ENCODE results near the gene PODN. TPM values are rescaled to one million over a fixed set of nuclear protein-coding genes. Genes with fewer than 3 reads are reported as not detected.
A peak's percentile ranks its signal among the peaks of the same experiment; 100 is the strongest.

Gene PODN
- total and polyA plus RNA-seq, 4 donors, result 1.6 to 10.7 (median 6.5) TPM

- DNase-seq (ENCODE audit: low read depth in 4 of 6, low spot score in 6 of 6), result no peak
- H3K27ac ChIP-seq (ENCODE audit: low read depth, low read length), result no peak overlapping the region
- 81% methylated on average over 2 of the region's 3 CpGs for WGBS (ENCODE audit: insufficient coverage)
- no peak overlapping the region for H3K4me3 ChIP-seq (ENCODE audit: low read depth, low read length)
- H3K4me1 ChIP-seq (ENCODE audit: control insufficient read depth, insufficient read depth, low read length), result peaks cover 9% of the 10 kb centered on the region
- H3K27me3 ChIP-seq (ENCODE audit: control insufficient read depth, insufficient read depth, low read length), result no peaks in the 10 kb centered on the region
- H3K36me3 ChIP-seq (ENCODE audit: control insufficient read depth, insufficient read depth, low read length), result peaks cover 3% of the 10 kb centered on the region
- no peaks in the 10 kb centered on the region for H3K9me3 ChIP-seq (ENCODE audit: control insufficient read depth, insufficient read depth, low read length)
Measured at GRCh38 chr1:53049574-53049967, 12.4 kb upstream of the PODN start.

DNA sequence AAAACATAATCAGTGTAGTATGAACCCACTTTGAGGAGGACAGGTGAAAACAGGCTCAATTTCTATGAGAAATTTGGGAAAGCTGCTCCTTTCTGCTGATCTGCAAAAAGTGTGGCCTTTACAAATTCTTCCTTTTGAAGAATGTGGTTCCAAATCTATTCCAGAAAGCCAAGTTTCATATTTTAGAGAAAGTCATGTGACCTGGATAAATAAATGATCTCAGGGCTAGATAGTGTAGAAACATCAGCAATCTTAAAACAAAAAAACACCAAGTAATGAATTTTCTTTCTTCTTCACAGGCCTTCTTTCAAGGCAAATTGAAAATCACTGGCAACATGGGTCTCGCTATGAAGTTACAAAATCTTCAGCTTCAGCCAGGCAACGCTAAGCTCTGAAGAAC is 11.7 kb upstream of the PODN start:
- Histone ChIP-seq H3K4me3 (ENCODE audit: low read depth, low read length) (no peak overlapping the region), H3K36me3 (ENCODE audit: control insufficient read depth, insufficient read depth, low read length) (peaks cover 3% of the 10 kb centered on the region), H3K27me3 (ENCODE audit: control insufficient read depth, insufficient read depth, low read length) (no peaks in the 10 kb centered on the region), H3K27ac (ENCODE audit: low read depth, low read length) (no peak overlapping the region), H3K9me3 (ENCODE audit: control insufficient read depth, insufficient read depth, low read length) (no peaks in the 10 kb centered on the region), H3K4me1 (ENCODE audit: control insufficient read depth, insufficient read depth, low read length) (peaks cover 9% of the 10 kb centered on the region)
- WGBS (ENCODE audit: insufficient coverage), result no CpG with 5 or more reads among the region's 2 CpGs
- no peak for DNase-seq (ENCODE audit: low read depth in 4 of 6, low spot score in 6 of 6)

GRCh38 chr1:53051676-53052075 is 10.3 kb upstream of the PODN start:
- Histone ChIP-seq H3K36me3 (ENCODE audit: control insufficient read depth, insufficient read depth, low read length) (peaks cover 3% of the 10 kb centered on the region), H3K27me3 (ENCODE audit: control insufficient read depth, insufficient read depth, low read length) (no peaks in the 10 kb centered on the region), H3K27ac (ENCODE audit: low read depth, low read length) (no peak overlapping the region), H3K4me1 (ENCODE audit: control insufficient read depth, insufficient read depth, low read length) (peaks cover 9% of the 10 kb centered on the region), H3K4me3 (ENCODE audit: low read depth, low read length) (no peak overlapping the region), H3K9me3 (ENCODE audit: control insufficient read depth, insufficient read depth, low read length) (no peaks in the 10 kb centered on the region)
- DNase-seq (ENCODE audit: low read depth in 4 of 6, low spot score in 6 of 6), result no peak
- 60% methylated on average over 1 of the region's 1 CpG for WGBS (ENCODE audit: insufficient coverage)

DNA sequence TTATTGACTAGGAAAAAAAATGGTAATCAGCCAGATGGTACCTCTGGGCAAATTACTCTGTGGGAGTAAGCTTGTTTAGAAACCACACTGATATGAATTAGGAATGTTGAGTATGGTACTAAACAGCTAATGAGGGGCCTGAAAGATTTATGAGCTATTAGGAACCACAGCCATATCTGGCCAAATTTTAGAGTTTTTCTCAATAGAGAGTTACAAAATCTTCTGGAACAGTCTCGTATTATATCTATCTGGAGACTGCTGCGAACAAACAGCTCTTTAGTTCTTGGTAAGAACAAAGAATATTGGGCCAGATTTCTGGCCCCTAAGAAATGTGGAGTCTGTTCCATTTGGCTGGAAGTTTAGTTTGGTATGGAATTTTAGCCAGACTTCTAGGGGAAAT is 4.9 kb upstream of the PODN start:
- Histone ChIP-seq H3K27me3 (ENCODE audit: control insufficient read depth, insufficient read depth, low read length) (peaks cover 15% of the 10 kb centered on the region), H3K27ac (ENCODE audit: low read depth, low read length) (no peak overlapping the region), H3K4me3 (ENCODE audit: low read depth, low read length) (no peak overlapping the region), H3K9me3 (ENCODE audit: control insufficient read depth, insufficient read depth, low read length) (no peaks in the 10 kb centered on the region), H3K4me1 (ENCODE audit: control insufficient read depth, insufficient read depth, low read length) (peaks cover 10% of the 10 kb centered on the region), H3K36me3 (ENCODE audit: control insufficient read depth, insufficient read depth, low read length) (peaks cover 3% of the 10 kb centered on the region)
- WGBS (ENCODE audit: insufficient coverage), result 50% methylated on average over 2 of the region's 2 CpGs
- peak in 1 of 6 donors; percentile 77 for DNase-seq (ENCODE audit: low read depth in 4 of 6, low spot score in 6 of 6)

DNA sequence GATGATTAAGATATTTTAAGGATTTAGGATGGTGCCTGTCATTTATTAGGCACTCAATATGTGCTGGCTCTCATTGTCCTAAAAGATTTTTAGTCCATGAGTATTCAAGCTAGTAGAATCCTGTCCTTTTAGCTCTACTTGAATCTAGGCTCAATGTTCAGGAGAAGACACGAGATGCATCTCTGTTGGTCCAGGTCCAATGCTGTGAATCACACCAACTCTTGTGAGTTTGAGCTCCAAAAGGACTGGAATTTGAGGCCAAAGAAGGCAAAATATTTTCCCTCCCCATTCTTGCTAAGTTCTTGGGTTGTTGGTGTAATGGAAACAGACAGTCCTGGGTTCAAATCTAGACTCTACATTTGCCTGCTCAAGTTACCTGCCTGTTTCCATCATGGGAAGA is 1.4 kb upstream of the PODN start:
- no peaks in the 10 kb centered on the region for H3K36me3 ChIP-seq (ENCODE audit: control insufficient read depth, insufficient read depth, low read length)
- H3K9me3 ChIP-seq (ENCODE audit: control insufficient read depth, insufficient read depth, low read length), result no peaks in the 10 kb centered on the region
- no peak overlapping the region for H3K27ac ChIP-seq (ENCODE audit: low read depth, low read length)
- peaks cover 36% of the 10 kb centered on the region for H3K27me3 ChIP-seq (ENCODE audit: control insufficient read depth, insufficient read depth, low read length)
- no peak overlapping the region for H3K4me3 ChIP-seq (ENCODE audit: low read depth, low read length)
- WGBS (ENCODE audit: insufficient coverage), result 86% methylated on average over 1 of the region's 1 CpG
- DNase-seq (ENCODE audit: low read depth in 4 of 6, low spot score in 6 of 6), result no peak
- H3K4me1 ChIP-seq (ENCODE audit: control insufficient read depth, insufficient read depth, low read length), result peaks cover 23% of the 10 kb centered on the region

DNA sequence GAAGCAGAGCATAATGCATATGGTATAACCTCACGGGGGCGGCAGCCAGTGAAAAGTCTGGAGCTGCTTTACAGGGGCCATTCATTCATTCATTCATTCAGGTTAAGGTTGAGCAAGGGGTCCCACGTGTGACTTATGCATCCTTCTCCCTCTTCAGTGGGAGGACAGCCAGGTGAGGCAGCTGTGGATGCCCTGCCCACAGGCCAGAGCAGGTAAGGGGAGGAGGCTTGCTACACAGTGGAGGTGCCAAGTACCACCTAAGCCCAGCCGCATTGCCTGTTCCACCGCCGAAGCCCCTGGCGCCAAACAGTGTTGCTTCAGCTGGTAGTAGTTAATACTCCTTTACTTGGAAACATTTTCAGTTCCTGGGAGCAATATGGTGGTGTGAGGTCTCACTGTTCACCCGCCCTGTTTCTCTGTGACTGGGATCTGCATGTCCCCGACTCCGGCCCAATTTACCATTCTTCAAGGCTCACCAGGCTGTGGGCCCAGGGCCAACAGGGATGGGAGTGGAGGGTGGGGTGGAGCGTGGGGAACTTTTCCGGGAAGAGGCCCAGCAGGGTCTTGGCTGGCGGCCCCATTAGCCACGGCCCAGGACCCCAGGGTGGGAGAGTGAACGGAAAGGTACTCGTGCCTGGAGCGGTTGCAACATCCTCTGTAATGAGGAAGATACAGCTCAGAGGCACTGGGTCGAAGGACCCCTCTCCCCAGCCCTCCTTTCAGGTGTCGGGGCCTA is 722 bp upstream of the PODN start:
- Histone ChIP-seq H3K4me1 (ENCODE audit: control insufficient read depth, insufficient read depth, low read length) (peaks cover 23% of the 10 kb centered on the region), H3K4me3 (ENCODE audit: low read depth, low read length) (peak overlapping the region; percentile 43), H3K36me3 (ENCODE audit: control insufficient read depth, insufficient read depth, low read length) (no peaks in the 10 kb centered on the region), H3K27ac (ENCODE audit: low read depth, low read length) (peak overlapping the region; percentile 22), H3K9me3 (ENCODE audit: control insufficient read depth, insufficient read depth, low read length) (no peaks in the 10 kb centered on the region), H3K27me3 (ENCODE audit: control insufficient read depth, insufficient read depth, low read length) (peaks cover 36% of the 10 kb centered on the region)
- DNase-seq (ENCODE audit: low read depth in 4 of 6, low spot score in 6 of 6), result peak in 1 of 6 donors; percentile 60
- WGBS (ENCODE audit: insufficient coverage), result 19% methylated on average over 12 of the region's 19 CpGs

DNA sequence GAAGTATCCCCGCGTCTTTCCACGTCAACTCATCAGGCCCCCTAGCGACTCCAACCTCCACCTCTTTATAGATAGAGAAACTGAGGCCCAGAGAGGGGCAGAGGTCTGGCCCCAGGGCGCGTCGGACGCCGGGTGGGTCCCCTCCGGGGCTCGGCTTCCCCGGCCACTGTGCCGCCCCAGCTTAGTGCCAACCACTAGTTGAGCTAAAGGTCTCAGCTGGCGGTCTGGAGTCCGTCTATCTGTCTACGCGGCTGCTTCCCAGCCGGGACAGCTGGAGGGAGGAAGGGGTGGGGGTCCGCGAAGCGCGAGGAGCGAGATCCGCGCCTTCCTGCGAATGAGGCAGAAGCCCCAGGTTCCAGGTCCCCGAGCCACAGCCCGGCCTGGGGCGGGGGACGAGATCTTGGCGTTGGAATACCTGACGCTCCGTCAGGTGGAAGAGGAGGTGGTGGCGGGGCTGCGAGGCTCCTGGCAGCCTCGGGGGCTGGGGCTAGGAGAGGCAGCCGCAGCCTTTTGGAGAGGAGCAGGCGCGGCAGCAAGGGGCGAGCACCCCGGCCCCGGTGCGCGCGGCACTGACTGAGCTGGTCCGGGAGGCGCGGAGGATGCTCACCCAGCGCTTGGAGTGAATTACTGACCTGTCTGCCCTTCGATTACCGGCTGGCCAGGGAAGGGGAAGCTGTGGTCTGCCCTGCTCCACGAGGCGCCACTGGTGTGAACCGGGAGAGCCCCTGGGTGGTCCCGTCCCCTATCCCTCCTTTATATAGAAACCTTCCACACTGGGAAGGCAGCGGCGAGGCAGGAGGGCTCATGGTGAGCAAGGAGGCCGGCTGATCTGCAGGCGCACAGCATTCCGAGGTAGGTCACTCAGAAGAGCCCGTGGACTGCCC is 937 bp downstream of the PODN start:
- Histone ChIP-seq H3K9me3 (ENCODE audit: control insufficient read depth, insufficient read depth, low read length) (no peaks in the 10 kb centered on the region), H3K4me3 (ENCODE audit: low read depth, low read length) (peak overlapping the region; percentile 43), H3K27ac (ENCODE audit: low read depth, low read length) (no peak overlapping the region), H3K27me3 (ENCODE audit: control insufficient read depth, insufficient read depth, low read length) (peaks cover 36% of the 10 kb centered on the region), H3K36me3 (ENCODE audit: control insufficient read depth, insufficient read depth, low read length) (no peaks in the 10 kb centered on the region), H3K4me1 (ENCODE audit: control insufficient read depth, insufficient read depth, low read length) (peaks cover 23% of the 10 kb centered on the region)
- WGBS (ENCODE audit: insufficient coverage), result 6% methylated on average over 60 of the region's 61 CpGs
- peak in 1 of 6 donors; percentile 23 for DNase-seq (ENCODE audit: low read depth in 4 of 6, low spot score in 6 of 6)

DNA sequence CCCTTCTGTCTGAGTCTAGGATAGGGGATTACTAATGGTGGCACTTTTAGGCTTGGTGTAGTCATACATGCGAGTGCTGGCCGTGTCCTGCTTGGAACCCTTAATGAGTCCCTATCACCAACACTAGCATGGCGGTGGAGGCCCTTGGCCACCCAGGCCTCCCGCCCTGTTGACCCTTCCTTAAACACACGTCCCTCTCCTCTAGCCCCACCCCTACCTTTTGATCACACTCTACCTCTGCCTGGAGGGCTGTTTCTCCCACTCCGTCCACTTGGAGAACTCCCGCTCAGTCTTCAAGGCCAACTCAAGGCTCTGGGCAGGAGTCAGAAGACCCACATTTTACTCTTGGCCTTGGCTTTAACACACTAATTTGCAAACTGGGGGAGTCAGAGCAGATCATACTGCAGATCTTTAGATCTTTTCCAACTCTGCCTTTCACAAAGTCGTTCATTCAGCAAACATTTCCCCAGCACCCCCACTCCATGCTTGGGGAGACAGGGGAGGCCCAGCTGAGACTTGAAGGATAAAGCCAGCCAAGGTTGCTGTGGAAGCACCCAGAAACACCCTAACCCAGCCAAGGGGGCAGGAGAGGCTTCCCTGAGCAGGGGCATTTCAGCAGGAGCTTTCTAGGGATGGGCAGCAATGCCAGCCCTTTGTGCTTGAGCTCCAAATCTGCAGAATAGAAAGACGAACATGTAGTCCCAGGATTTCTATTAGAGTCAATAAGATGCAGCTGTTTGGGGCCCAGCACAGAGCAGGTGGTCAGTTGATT is 1.9 kb downstream of the PODN start:
- Histone ChIP-seq H3K4me3 (ENCODE audit: low read depth, low read length) (no peak overlapping the region), H3K9me3 (ENCODE audit: control insufficient read depth, insufficient read depth, low read length) (no peaks in the 10 kb centered on the region), H3K36me3 (ENCODE audit: control insufficient read depth, insufficient read depth, low read length) (no peaks in the 10 kb centered on the region), H3K27ac (ENCODE audit: low read depth, low read length) (no peak overlapping the region), H3K4me1 (ENCODE audit: control insufficient read depth, insufficient read depth, low read length) (peaks cover 23% of the 10 kb centered on the region), H3K27me3 (ENCODE audit: control insufficient read depth, insufficient read depth, low read length) (peaks cover 36% of the 10 kb centered on the region)
- no peak for DNase-seq (ENCODE audit: low read depth in 4 of 6, low spot score in 6 of 6)
- WGBS (ENCODE audit: insufficient coverage), result 85% methylated on average over 6 of the region's 9 CpGs

- Histone ChIP-seq H3K4me3 (ENCODE audit: low read depth, low read length) (no peak overlapping the region), H3K27me3 (ENCODE audit: control insufficient read depth, insufficient read depth, low read length) (peaks cover 34% of the 10 kb centered on the region), H3K36me3 (ENCODE audit: control insufficient read depth, insufficient read depth, low read length) (no peaks in the 10 kb centered on the region), H3K27ac (ENCODE audit: low read depth, low read length) (no peak overlapping the region), H3K4me1 (ENCODE audit: control insufficient read depth, insufficient read depth, low read length) (peaks cover 23% of the 10 kb centered on the region), H3K9me3 (ENCODE audit: control insufficient read depth, insufficient read depth, low read length) (no peaks in the 10 kb centered on the region)
- WGBS (ENCODE audit: insufficient coverage), result 92% methylated on average over 6 of the region's 7 CpGs
- no peak for DNase-seq (ENCODE audit: low read depth in 4 of 6, low spot score in 6 of 6)
Measured at GRCh38 chr1:53065391-53065790, 3.4 kb downstream of the PODN start.
